PC-3 (cell line): ENCODE data around the gene GUCA2A. TPM values are rescaled to one million over a fixed set of nuclear protein-coding genes. Genes with fewer than 3 reads are reported as not detected.

Experiments used
- ATAC-seq: fragments of 200-7000 bp; cut with Tn5 transposase; 2 replicates; pipeline ENCODE4 v1.9.1; 2020; ENCODE audit warnings: mild to moderate bottlenecking, moderate library complexity
- BruUV-seq: library from RNA; stranded (reverse); fragments of 400-500 nt; replicated peaks from 2 replicates; lab custom pipeline; 2021; lab: Mats Ljungman, UMichigan
- CTCF ChIA-PET: fragments of 300-600 bp; sonication (Branson Sonifier 250); formaldehyde crosslinking; loops from one replicate; lab custom pipeline; 2022; ENCODE audit warnings: antibody characterized with exemption; lab: Charles Lee
- POLR2A ChIA-PET: fragments of 300-600 bp; sonication (Branson Sonifier 250); formaldehyde crosslinking; loops from one replicate; lab custom pipeline; 2022; ENCODE audit warnings: antibody characterized with exemption; ENCODE audit not compliant: unreplicated experiment; lab: Charles Lee
- DNase-seq: peaks from one replicate; pipeline ENCODE4 v3.0.0-alpha.2; 2015
- H2AFZ ChIP-seq: fragments of 300-600 bp; sonication (generic); 2 replicates; pipeline ENCODE4 v1.6.0; 2016; ENCODE audit warnings: antibody characterized with exemption, low read length
- H3F3A ChIP-seq: fragments of 300-600 bp; sonication (generic); one replicate; pipeline ENCODE4 v1.6.0; 2017; ENCODE audit warnings: antibody characterized with exemption, low read length, control low read depth, mild to moderate bottlenecking; ENCODE audit not compliant: unreplicated experiment
- H3K27ac ChIP-seq: fragments of 300-600 bp; sonication (generic); 2 replicates; pipeline ENCODE4 v1.5.1; 2016; ENCODE audit warnings: mild to moderate bottlenecking, low read length
- H3K27me3 ChIP-seq: fragments of 300-600 bp; sonication (generic); 2 replicates; pipeline ENCODE4 v1.6.1; 2016; ENCODE audit warnings: low read length, mixed read lengths
- H3K36me3 ChIP-seq: fragments of 300-600 bp; sonication (generic); 2 replicates; pipeline ENCODE4 v1.6.1; 2016; ENCODE audit warnings: low read depth, mixed run types, low read length, mixed read lengths
- H3K4me1 ChIP-seq: fragments of 300-600 bp; sonication (generic); 2 replicates; pipeline ENCODE4 v1.5.1; 2016; ENCODE audit warnings: low read length; ENCODE audit not compliant: insufficient read depth
- H3K4me2 ChIP-seq: fragments of 300-600 bp; sonication (generic); 2 replicates; pipeline ENCODE4 v1.6.0; 2016; ENCODE audit warnings: low read length
- H3K4me3 ChIP-seq: fragments of 300-600 bp; sonication (generic); 2 replicates; pipeline ENCODE4 v1.5.1; 2016; ENCODE audit warnings: mild to moderate bottlenecking, low read length, mixed read lengths
- H3K79me2 ChIP-seq: fragments of 300-600 bp; sonication (generic); 2 replicates; pipeline ENCODE4 v1.6.1; 2017; ENCODE audit warnings: low read length, mixed read lengths
- H3K9ac ChIP-seq: fragments of 300-600 bp; sonication (generic); 2 replicates; pipeline ENCODE4 v1.6.0; 2016; ENCODE audit warnings: mild to moderate bottlenecking, low read length
- H3K9me2 ChIP-seq: fragments of 300-600 bp; sonication (generic); replicated peaks from 2 replicates; pipeline ENCODE4 v1.6.1; 2016; ENCODE audit warnings: mixed run types, low read length, mixed read lengths
- H3K9me3 ChIP-seq: fragments of 300-600 bp; sonication (generic); 2 replicates; pipeline ENCODE4 v1.6.1; 2016; ENCODE audit warnings: low read length, mixed read lengths
- H4K20me1 ChIP-seq: fragments of 300-600 bp; sonication (generic); 2 replicates; pipeline ENCODE4 v1.6.1; 2016; ENCODE audit warnings: low read length, mixed read lengths
- EZH2 ChIP-seq: fragments of 300-600 bp; sonication (generic); IDR thresholded peaks from one replicate; pipeline ENCODE4 v1.6.1; 2017; ENCODE audit warnings: antibody characterized with exemption, mild to moderate bottlenecking, low read length; ENCODE audit not compliant: unreplicated experiment
- EZH2phosphoT487 ChIP-seq: fragments of 300-600 bp; sonication (generic); IDR thresholded peaks from 2 replicates; pipeline ENCODE4 v1.6.1; 2018; ENCODE audit warnings: mild to moderate bottlenecking, antibody characterized with exemption, low read length, borderline replicate concordance
- intact Hi-C: fragments of 100-400 bp; cut with micrococcal nuclease; formaldehyde crosslinking; loops from 2 replicates; pipeline ENCODE4 v1.9.0; 2023
- total RNA-seq: library from RNA; depleted of rRNA; stranded (reverse); fragments of >200 nt; gene quantifications from 2 replicates; pipeline ENCODE4 v1.2.3, GENCODE V29; 2014
- TF ChIP-seq, protein P1 (sequence below): fragments of 300-600 bp; sonication (generic); conservative IDR thresholded peaks from 2 replicates; pipeline ENCODE4 v1.5.1; 2017; ENCODE audit warnings: antibody characterized with exemption, low read depth, mild to moderate bottlenecking, low read length

GUCA2A gene
- total RNA-seq, 1 experiment from 2014 or later = not detected

DNA sequence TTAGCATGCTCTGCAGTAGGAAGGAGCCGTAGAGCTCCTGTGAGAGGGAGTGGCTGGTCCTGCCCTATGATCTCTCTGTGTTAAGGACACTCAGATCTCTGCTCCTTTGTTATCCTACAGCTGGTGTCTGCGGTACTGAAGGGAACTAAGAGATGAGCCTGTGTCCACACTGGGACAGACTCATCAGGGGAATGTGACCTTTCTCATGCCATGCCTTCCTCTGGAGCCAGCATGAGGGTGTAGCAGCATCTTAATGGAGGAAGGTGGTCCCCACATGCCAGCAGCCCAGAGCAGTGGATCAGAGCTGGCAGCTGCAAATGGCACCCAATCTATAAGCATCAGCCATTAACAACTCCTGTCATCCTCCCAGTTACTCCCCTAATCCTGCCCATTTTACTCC lies 36.0 kb downstream of the GUCA2A start:
- no peak overlapping the region for H3K27ac ChIP-seq
- no peaks in the 10 kb centered on the region for H3K9me3 ChIP-seq
- POLR2A ChIA-PET = no interaction called here
- H3K4me2 ChIP-seq = no peak overlapping the region
- H3K4me3 ChIP-seq = no peak overlapping the region
- H3F3A ChIP-seq = no peaks in the 10 kb centered on the region
- H3K36me3 ChIP-seq = no peaks in the 10 kb centered on the region
- no peak overlapping the region for H2AFZ ChIP-seq
- no peaks in the 10 kb centered on the region for H3K9me2 ChIP-seq
- ATAC-seq = no peak
- intact Hi-C loops = no loop called here
- BruUV-seq = no TSS peak
- no peaks in the 10 kb centered on the region for H4K20me1 ChIP-seq
- no peaks in the 10 kb centered on the region for H3K79me2 ChIP-seq
- TF ChIP-seq EZH2phosphoT487 (no peak), EZH2 (no peak)
- TF ChIP-seq, protein P1, sequence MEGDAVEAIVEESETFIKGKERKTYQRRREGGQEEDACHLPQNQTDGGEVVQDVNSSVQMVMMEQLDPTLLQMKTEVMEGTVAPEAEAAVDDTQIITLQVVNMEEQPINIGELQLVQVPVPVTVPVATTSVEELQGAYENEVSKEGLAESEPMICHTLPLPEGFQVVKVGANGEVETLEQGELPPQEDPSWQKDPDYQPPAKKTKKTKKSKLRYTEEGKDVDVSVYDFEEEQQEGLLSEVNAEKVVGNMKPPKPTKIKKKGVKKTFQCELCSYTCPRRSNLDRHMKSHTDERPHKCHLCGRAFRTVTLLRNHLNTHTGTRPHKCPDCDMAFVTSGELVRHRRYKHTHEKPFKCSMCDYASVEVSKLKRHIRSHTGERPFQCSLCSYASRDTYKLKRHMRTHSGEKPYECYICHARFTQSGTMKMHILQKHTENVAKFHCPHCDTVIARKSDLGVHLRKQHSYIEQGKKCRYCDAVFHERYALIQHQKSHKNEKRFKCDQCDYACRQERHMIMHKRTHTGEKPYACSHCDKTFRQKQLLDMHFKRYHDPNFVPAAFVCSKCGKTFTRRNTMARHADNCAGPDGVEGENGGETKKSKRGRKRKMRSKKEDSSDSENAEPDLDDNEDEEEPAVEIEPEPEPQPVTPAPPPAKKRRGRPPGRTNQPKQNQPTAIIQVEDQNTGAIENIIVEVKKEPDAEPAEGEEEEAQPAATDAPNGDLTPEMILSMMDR = no peak
- no peak for DNase-seq
- peaks cover 7% of the 10 kb centered on the region; the same call in 1 of the 2 replicates for H3K4me1 ChIP-seq
- H3K27me3 ChIP-seq = no peaks in the 10 kb centered on the region
- CTCF ChIA-PET = no interaction called here
- no peak overlapping the region for H3K9ac ChIP-seq

DNA sequence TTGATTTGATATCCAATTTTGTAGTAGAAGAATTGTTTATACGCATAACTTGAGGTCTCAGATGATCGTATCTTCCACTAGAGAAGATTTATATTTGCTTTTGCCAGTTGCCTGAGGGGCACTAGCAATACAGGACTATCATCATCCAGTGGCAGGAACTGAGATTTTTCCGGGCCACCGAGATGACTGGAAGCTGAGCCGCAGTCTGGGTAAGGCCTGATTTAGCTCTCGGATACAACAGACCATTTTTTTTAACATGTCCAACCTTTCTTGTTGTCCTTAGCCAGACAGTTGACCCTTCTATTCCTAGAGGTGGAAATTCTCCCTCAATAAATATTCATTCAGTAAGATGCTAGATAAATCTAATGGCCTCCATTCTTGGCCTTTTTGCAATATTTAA lies 36.8 kb downstream of the GUCA2A start:
- Histone ChIP-seq H3K9me2 (no peaks in the 10 kb centered on the region), H3K4me3 (no peak overlapping the region), H3F3A (no peaks in the 10 kb centered on the region), H3K9ac (no peak overlapping the region), H3K4me1 (peaks cover 7% of the 10 kb centered on the region; the same call in 1 of the 2 replicates), H3K27ac (no peak overlapping the region), H3K9me3 (no peaks in the 10 kb centered on the region), H3K79me2 (no peaks in the 10 kb centered on the region), H4K20me1 (no peaks in the 10 kb centered on the region), H3K27me3 (no peaks in the 10 kb centered on the region), H2AFZ (no peak overlapping the region), H3K4me2 (no peak overlapping the region), H3K36me3 (no peaks in the 10 kb centered on the region)
- intact Hi-C loops = no loop called here
- no peak for TF ChIP-seq EZH2
- TF ChIP-seq, protein P1 = no peak
- TF ChIP-seq EZH2phosphoT487 = no peak
- ChIA-PET CTCF (no interaction called here), POLR2A (no interaction called here)
- DNase-seq = no peak
- ATAC-seq = no peak
- BruUV-seq = no TSS peak

DNA sequence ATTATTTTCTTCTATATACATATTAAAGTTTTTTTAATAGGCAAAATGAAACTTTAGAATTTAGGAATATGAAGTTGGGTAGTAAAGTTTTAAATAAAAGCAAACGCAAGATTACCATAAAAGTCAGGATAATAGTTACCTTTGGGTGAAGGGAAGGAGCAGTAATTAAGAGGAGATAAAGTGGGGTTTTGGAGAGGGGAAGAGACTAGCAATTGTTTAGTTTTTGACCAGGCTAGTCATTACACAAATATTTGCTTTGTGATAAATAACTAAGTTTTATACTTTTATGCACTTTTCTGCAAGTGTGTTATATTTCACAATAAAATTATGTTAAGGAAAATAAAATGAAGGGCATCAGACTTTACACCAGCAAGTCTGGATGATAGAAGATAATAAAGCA lies 39.0 kb downstream of the GUCA2A start:
- Histone ChIP-seq H3K27me3 (no peaks in the 10 kb centered on the region), H2AFZ (no peak overlapping the region), H3K9me2 (no peaks in the 10 kb centered on the region), H3F3A (no peaks in the 10 kb centered on the region), H3K4me1 (peaks cover 7% of the 10 kb centered on the region; the same call in 1 of the 2 replicates), H3K9ac (no peak overlapping the region), H3K79me2 (no peaks in the 10 kb centered on the region), H4K20me1 (no peaks in the 10 kb centered on the region), H3K27ac (no peak overlapping the region), H3K36me3 (no peaks in the 10 kb centered on the region), H3K9me3 (no peaks in the 10 kb centered on the region), H3K4me2 (no peak overlapping the region), H3K4me3 (no peak overlapping the region)
- no TSS peak for BruUV-seq
- DNase-seq (peak; percentile 39), ATAC-seq (peak; percentile 94)
- TF ChIP-seq EZH2phosphoT487 (no peak), EZH2 (no peak)
- TF ChIP-seq, protein P1 = no peak
- POLR2A ChIA-PET = no interaction called here
- CTCF ChIA-PET = no interaction called here
- intact Hi-C loops = no loop called here
